WTC11 (cell line): ENCODE data around the gene PRPSAP1. TPM values are rescaled to one million over a fixed set of nuclear protein-coding genes. Genes with fewer than 3 reads are reported as not detected.

ENCODE experiments used
- ATAC-seq: fragments of 200-7000 bp; cut with Tn5 transposase; 2 replicates; pipeline ENCODE4 v1.10.0; 2021; ENCODE audit warnings: mild to moderate bottlenecking, moderate library complexity
- CTCF ChIA-PET: fragments of 300-600 bp; sonication (Branson Sonifier 250); formaldehyde crosslinking; loops from one replicate; lab custom pipeline; 2021; ENCODE audit warnings: antibody characterized with exemption; lab: Charles Lee
- POLR2A ChIA-PET: fragments of 350-600 bp; sonication (Branson Sonifier 250); formaldehyde crosslinking; loops from one replicate; lab custom pipeline; 2021; ENCODE audit warnings: antibody characterized with exemption; lab: Charles Lee
- DNase-seq: peaks from one replicate; pipeline ENCODE4 v3.0.0; 2021; ENCODE audit warnings: low spot score
- H3K27ac Mint-ChIP-seq: 2 replicates; pipeline ENCODE4 v1.8.0; 2021; ENCODE audit warnings: mixed read lengths
- H3K27me3 Mint-ChIP-seq: 2 replicates; pipeline ENCODE4 v1.8.0; 2021; ENCODE audit warnings: low read depth, mild to moderate bottlenecking, moderate library complexity, mixed read lengths
- H3K36me3 Mint-ChIP-seq: 2 replicates; pipeline ENCODE4 v1.8.0; 2021; ENCODE audit warnings: mixed read lengths
- H3K4me1 Mint-ChIP-seq: 2 replicates; pipeline ENCODE4 v1.8.0; 2022; ENCODE audit warnings: mixed read lengths
- H3K4me3 Mint-ChIP-seq: 2 replicates; pipeline ENCODE4 v1.8.0; 2021; ENCODE audit warnings: mild to moderate bottlenecking, moderate library complexity, mixed read lengths
- H3K9me3 Mint-ChIP-seq: 2 replicates; pipeline ENCODE4 v1.8.0; 2021; ENCODE audit warnings: mixed read lengths
- CREB1 ChIP-seq: sonication (generic); formaldehyde crosslinking; IDR thresholded peaks from 2 replicates; pipeline ENCODE4 v1.8.0; 2023; ENCODE audit warnings: mild to moderate bottlenecking, missing genetic modification reagents
- EMX1 ChIP-seq: fragments of 250-450 bp; sonication (Bioruptor Pico); IDR thresholded peaks from 2 replicates; pipeline ENCODE4 v1.8.0; 2021; ENCODE audit warnings: mild to moderate bottlenecking
- ESRRA ChIP-seq: sonication (generic); formaldehyde crosslinking; IDR thresholded peaks from 2 replicates; pipeline ENCODE4 v1.8.1; 2022; ENCODE audit warnings: mild to moderate bottlenecking, missing genetic modification reagents, borderline replicate concordance
- FOXK1 ChIP-seq: sonication (generic); formaldehyde crosslinking; IDR thresholded peaks from 2 replicates; pipeline ENCODE4 v1.8.0; 2022; ENCODE audit warnings: mild to moderate bottlenecking, moderate library complexity, missing genetic modification reagents
- MXD4 ChIP-seq: fragments of 250-450 bp; sonication (Bioruptor Pico); IDR thresholded peaks from 2 replicates; pipeline ENCODE4 v1.8.0; 2021; ENCODE audit warnings: mild to moderate bottlenecking, moderate library complexity, borderline replicate concordance
- MYBL2 ChIP-seq: sonication (generic); formaldehyde crosslinking; IDR thresholded peaks from 2 replicates; pipeline ENCODE4 v1.8.1; 2023; ENCODE audit warnings: mild to moderate bottlenecking, moderate library complexity, missing genetic modification reagents
- NR1H2 ChIP-seq: sonication (generic); formaldehyde crosslinking; IDR thresholded peaks from 2 replicates; pipeline ENCODE4 v1.9.0; 2021; ENCODE audit warnings: mild to moderate bottlenecking, moderate library complexity, missing genetic modification reagents
- PREB ChIP-seq: sonication (generic); formaldehyde crosslinking; IDR thresholded peaks from 2 replicates; pipeline ENCODE4 v1.8.1; 2022; ENCODE audit warnings: mild to moderate bottlenecking, missing genetic modification reagents, moderate library complexity, borderline replicate concordance
- RORB ChIP-seq: fragments of 250-450 bp; sonication (Bioruptor Pico); IDR thresholded peaks from 2 replicates; pipeline ENCODE4 v1.9.0; 2021; ENCODE audit warnings: mild to moderate bottlenecking
- SOX15 ChIP-seq: fragments of 250-450 bp; sonication (Bioruptor Pico); IDR thresholded peaks from 2 replicates; pipeline ENCODE4 v1.9.0; 2021; ENCODE audit warnings: mild to moderate bottlenecking
- SP1 ChIP-seq: sonication (generic); formaldehyde crosslinking; conservative IDR thresholded peaks from 2 replicates; pipeline ENCODE4 v1.8.1; 2022; ENCODE audit warnings: missing genetic modification reagents
- TEAD4 ChIP-seq: sonication (generic); formaldehyde crosslinking; IDR thresholded peaks from 2 replicates; pipeline ENCODE4 v1.8.0; 2022; ENCODE audit warnings: mild to moderate bottlenecking, missing genetic modification reagents
- TP53 ChIP-seq: sonication (generic); formaldehyde crosslinking; IDR thresholded peaks from 2 replicates; pipeline ENCODE4 v1.8.1; 2023; ENCODE audit warnings: mild to moderate bottlenecking, missing genetic modification reagents
- ZBTB21 ChIP-seq: sonication (generic); formaldehyde crosslinking; IDR thresholded peaks from 2 replicates; pipeline ENCODE4 v1.8.1; 2023; ENCODE audit warnings: mild to moderate bottlenecking, missing genetic modification reagents, borderline replicate concordance
- ZMAT4 ChIP-seq: fragments of 250-450 bp; sonication (Bioruptor Pico); IDR thresholded peaks from 2 replicates; pipeline ENCODE4 v1.9.0; 2021; ENCODE audit warnings: mild to moderate bottlenecking
- ZNF138 ChIP-seq: sonication (generic); formaldehyde crosslinking; conservative IDR thresholded peaks from 2 replicates; pipeline ENCODE4 v1.8.1; 2022; ENCODE audit warnings: mild to moderate bottlenecking, moderate library complexity, missing genetic modification reagents
- ZNF416 ChIP-seq: fragments of 250-450 bp; sonication (Bioruptor Pico); IDR thresholded peaks from 2 replicates; pipeline ENCODE4 v1.9.0; 2021; ENCODE audit warnings: mild to moderate bottlenecking, inconsistent platforms
- ZNF671 ChIP-seq: fragments of 250-450 bp; sonication (Bioruptor Pico); IDR thresholded peaks from 2 replicates; pipeline ENCODE4 v1.8.0; 2021; ENCODE audit warnings: mild to moderate bottlenecking
- total RNA-seq: library from RNA; stranded (reverse); gene quantifications from 3 replicates; pipeline ENCODE4 v1.2.3, GENCODE V29; 2021
- TF ChIP-seq, protein P1 (sequence below): sonication (generic); formaldehyde crosslinking; IDR thresholded peaks from 2 replicates; pipeline ENCODE4 v1.8.1; 2023; ENCODE audit warnings: mild to moderate bottlenecking, missing genetic modification reagents, moderate library complexity
- TF ChIP-seq, protein P2 (sequence below): sonication (generic); formaldehyde crosslinking; IDR thresholded peaks from 2 replicates; pipeline ENCODE4 v1.8.0; 2023; ENCODE audit warnings: missing genetic modification reagents
- TF ChIP-seq, protein P3 (sequence below): fragments of 250-450 bp; sonication (Bioruptor Pico); IDR thresholded peaks from 2 replicates; pipeline ENCODE4 v1.9.0; 2021; ENCODE audit warnings: moderate library complexity, mild to moderate bottlenecking, inconsistent platforms, borderline replicate concordance
- TF ChIP-seq, protein P4 (sequence below): sonication (generic); formaldehyde crosslinking; IDR thresholded peaks from 2 replicates; pipeline ENCODE4 v1.8.0; 2023; ENCODE audit warnings: missing genetic modification reagents, mild to moderate bottlenecking, borderline replicate concordance
- TF ChIP-seq, protein P5 (sequence below): sonication (generic); formaldehyde crosslinking; conservative IDR thresholded peaks from 2 replicates; pipeline ENCODE4 v1.8.1; 2022; ENCODE audit warnings: mild to moderate bottlenecking, missing genetic modification reagents

The PRPSAP1 gene
- total RNA-seq, 1 experiment from 2014 or later, result 56.5 TPM

GRCh38 chr17:76312735-76313134 lies 41.0 kb downstream of the PRPSAP1 start:
- Mint-ChIP-seq H3K36me3 (peaks cover 32% of the 10 kb centered on the region), H3K27me3 (no peaks in the 10 kb centered on the region), H3K4me1 (peaks cover 5% of the 10 kb centered on the region), H3K27ac (no peak overlapping the region), H3K4me3 (no peak overlapping the region), H3K9me3 (no peaks in the 10 kb centered on the region)
- DNase-seq (no peak), ATAC-seq (no peak)
- TF ChIP-seq ESRRA (CRISPR knock-in tag) (no peak), ZNF416 (CRISPR knock-in tag) (no peak), CREB1 (CRISPR knock-in tag) (no peak), EMX1 (CRISPR knock-in tag) (no peak), SP1 (CRISPR knock-in tag) (no peak), MXD4 (CRISPR knock-in tag) (no peak), ZNF138 (no peak), NR1H2 (CRISPR knock-in tag) (no peak), SOX15 (CRISPR knock-in tag) (no peak), TEAD4 (no peak)
- TF ChIP-seq, protein P1, sequence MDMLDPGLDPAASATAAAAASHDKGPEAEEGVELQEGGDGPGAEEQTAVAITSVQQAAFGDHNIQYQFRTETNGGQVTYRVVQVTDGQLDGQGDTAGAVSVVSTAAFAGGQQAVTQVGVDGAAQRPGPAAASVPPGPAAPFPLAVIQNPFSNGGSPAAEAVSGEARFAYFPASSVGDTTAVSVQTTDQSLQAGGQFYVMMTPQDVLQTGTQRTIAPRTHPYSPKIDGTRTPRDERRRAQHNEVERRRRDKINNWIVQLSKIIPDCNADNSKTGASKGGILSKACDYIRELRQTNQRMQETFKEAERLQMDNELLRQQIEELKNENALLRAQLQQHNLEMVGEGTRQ, result no peak
- TF ChIP-seq, protein P2, sequence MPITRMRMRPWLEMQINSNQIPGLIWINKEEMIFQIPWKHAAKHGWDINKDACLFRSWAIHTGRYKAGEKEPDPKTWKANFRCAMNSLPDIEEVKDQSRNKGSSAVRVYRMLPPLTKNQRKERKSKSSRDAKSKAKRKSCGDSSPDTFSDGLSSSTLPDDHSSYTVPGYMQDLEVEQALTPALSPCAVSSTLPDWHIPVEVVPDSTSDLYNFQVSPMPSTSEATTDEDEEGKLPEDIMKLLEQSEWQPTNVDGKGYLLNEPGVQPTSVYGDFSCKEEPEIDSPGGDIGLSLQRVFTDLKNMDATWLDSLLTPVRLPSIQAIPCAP (CRISPR knock-in tag), result no peak
- CTCF ChIA-PET, result no interaction called here
- POLR2A ChIA-PET, result no interaction called here

- Mint-ChIP-seq H3K27ac (no peak overlapping the region), H3K36me3 (peaks cover 27% of the 10 kb centered on the region), H3K27me3 (no peaks in the 10 kb centered on the region), H3K9me3 (no peaks in the 10 kb centered on the region), H3K4me3 (no peak overlapping the region), H3K4me1 (no peaks in the 10 kb centered on the region)
- ChIA-PET POLR2A (no interaction called here), CTCF (interaction anchor here (1.1 to 3.7 kb wide), 2 partner anchors 30 to 89 kb away, joined by 3 to 22 read pairs; no protein-coding TSS in a partner anchor)
- TF ChIP-seq, protein P3, sequence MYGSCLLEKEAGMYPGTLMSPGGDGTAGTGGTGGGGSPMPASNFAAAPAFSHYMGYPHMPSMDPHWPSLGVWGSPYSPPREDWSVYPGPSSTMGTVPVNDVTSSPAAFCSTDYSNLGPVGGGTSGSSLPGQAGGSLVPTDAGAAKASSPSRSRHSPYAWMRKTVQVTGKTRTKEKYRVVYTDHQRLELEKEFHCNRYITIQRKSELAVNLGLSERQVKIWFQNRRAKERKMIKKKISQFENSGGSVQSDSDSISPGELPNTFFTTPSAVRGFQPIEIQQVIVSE (CRISPR knock-in tag), result no peak
- TF ChIP-seq EMX1 (CRISPR knock-in tag), result no peak
- no peak for TF ChIP-seq ZBTB21 (CRISPR knock-in tag)
- TF ChIP-seq ZMAT4 (CRISPR knock-in tag), result no peak
- TF ChIP-seq NR1H2 (CRISPR knock-in tag), result no peak
- no peak for TF ChIP-seq ZNF671 (CRISPR knock-in tag)
- no peak for TF ChIP-seq RORB
- ATAC-seq, result no peak
- DNase-seq, result no peak
Observed at GRCh38 chr17:76309461-76309860, 44.3 kb downstream of the PRPSAP1 start.

DNA sequence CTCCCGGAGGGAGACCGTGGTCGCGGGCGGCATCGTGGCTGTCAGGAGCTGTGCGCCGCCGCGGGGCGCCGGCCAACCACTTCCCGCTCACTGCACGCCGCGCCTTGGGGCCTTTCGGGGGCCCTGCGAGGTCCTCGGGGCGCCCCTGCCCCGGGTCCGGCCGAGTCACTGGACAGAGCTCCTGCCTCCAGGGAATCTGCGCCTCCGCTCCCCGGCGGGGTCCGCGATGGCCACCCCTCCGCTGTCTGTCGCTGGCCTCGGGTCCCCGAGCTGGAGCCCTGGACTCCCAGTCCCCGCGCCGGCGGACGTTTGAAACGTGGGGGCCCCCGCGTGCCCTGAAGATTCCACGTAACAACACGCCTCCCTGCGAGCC lies 45.8 kb downstream of the PRPSAP1 start, which contains the start of gene QRICH2:
TSS of gene QRICH2 (minus strand) at position 311 of the 373 bp plus-strand sequence. CDS start at position 33, 278 bp downstream.
- DNase-seq (no peak), ATAC-seq (no peak)
- Mint-ChIP-seq H3K36me3 (peaks cover 16% of the 10 kb centered on the region; the same call in 1 of the 2 replicates), H3K4me1 (no peaks in the 10 kb centered on the region), H3K27ac (no peak within 1 kb of the TSS), H3K9me3 (no peaks in the 10 kb centered on the region), H3K27me3 (no peaks in the 10 kb centered on the region), H3K4me3 (no peak within 1 kb of the TSS)
- POLR2A ChIA-PET, result no interaction called here
- CTCF ChIA-PET, result interaction anchor here (1.2 to 3.7 kb wide), 4 partner anchors 83 to 294 kb away, joined by 3 to 22 read pairs (median 3); no protein-coding TSS in a partner anchor
- TF ChIP-seq RORB, result no peak
- no peak for TF ChIP-seq ZMAT4 (CRISPR knock-in tag)
- TF ChIP-seq NR1H2 (CRISPR knock-in tag), result no peak
- TF ChIP-seq MYBL2, result no peak
- TF ChIP-seq TP53 (CRISPR knock-in tag), result no peak
- no peak for TF ChIP-seq PREB (CRISPR knock-in tag)
- TF ChIP-seq, protein P4, sequence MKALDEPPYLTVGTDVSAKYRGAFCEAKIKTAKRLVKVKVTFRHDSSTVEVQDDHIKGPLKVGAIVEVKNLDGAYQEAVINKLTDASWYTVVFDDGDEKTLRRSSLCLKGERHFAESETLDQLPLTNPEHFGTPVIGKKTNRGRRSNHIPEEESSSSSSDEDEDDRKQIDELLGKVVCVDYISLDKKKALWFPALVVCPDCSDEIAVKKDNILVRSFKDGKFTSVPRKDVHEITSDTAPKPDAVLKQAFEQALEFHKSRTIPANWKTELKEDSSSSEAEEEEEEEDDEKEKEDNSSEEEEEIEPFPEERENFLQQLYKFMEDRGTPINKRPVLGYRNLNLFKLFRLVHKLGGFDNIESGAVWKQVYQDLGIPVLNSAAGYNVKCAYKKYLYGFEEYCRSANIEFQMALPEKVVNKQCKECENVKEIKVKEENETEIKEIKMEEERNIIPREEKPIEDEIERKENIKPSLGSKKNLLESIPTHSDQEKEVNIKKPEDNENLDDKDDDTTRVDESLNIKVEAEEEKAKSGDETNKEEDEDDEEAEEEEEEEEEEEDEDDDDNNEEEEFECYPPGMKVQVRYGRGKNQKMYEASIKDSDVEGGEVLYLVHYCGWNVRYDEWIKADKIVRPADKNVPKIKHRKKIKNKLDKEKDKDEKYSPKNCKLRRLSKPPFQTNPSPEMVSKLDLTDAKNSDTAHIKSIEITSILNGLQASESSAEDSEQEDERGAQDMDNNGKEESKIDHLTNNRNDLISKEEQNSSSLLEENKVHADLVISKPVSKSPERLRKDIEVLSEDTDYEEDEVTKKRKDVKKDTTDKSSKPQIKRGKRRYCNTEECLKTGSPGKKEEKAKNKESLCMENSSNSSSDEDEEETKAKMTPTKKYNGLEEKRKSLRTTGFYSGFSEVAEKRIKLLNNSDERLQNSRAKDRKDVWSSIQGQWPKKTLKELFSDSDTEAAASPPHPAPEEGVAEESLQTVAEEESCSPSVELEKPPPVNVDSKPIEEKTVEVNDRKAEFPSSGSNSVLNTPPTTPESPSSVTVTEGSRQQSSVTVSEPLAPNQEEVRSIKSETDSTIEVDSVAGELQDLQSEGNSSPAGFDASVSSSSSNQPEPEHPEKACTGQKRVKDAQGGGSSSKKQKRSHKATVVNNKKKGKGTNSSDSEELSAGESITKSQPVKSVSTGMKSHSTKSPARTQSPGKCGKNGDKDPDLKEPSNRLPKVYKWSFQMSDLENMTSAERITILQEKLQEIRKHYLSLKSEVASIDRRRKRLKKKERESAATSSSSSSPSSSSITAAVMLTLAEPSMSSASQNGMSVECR, result no peak
- no peak for TF ChIP-seq SP1 (CRISPR knock-in tag)
- no peak for TF ChIP-seq FOXK1 (CRISPR knock-in tag)
- TF ChIP-seq, protein P5, sequence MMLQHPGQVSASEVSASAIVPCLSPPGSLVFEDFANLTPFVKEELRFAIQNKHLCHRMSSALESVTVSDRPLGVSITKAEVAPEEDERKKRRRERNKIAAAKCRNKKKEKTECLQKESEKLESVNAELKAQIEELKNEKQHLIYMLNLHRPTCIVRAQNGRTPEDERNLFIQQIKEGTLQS (CRISPR knock-in tag), result no peak
